K562 (cell line): ENCODE results near the gene SERPIND1. TPM values are rescaled to one million over a fixed set of nuclear protein-coding genes. Genes with fewer than 3 reads are reported as not detected.

ENCODE experiments used
- CXXC5 ChIP-seq: fragments of 250-450 bp; sonication (Bioruptor Pico); IDR thresholded peaks from 2 replicates; pipeline ENCODE4 v1.8.0; 2022; ENCODE audit warnings: inconsistent platforms, mild to moderate bottlenecking, moderate library complexity
- HDGF ChIP-seq: fragments of 450-650 bp; IDR thresholded peaks from 2 replicates; pipeline ENCODE4 v1.6.1; 2016
- IRF2 ChIP-seq: sonication (generic); formaldehyde crosslinking; IDR thresholded peaks from 2 replicates; pipeline ENCODE4 v1.8.1; 2022; ENCODE audit warnings: mild to moderate bottlenecking, missing genetic modification reagents
- KDM1A ChIP-seq, 2 experiments: fragments of 450-650 bp; IDR thresholded peaks; 2 replicates each; pipeline ENCODE4 v1.6.1; 2016; ENCODE audit warnings: mild to moderate bottlenecking in 2 of 2
- MAX ChIP-seq: sonication (generic); formaldehyde crosslinking; IDR thresholded peaks from 2 replicates; pipeline ENCODE4 v1.9.0; 2022; ENCODE audit warnings: mild to moderate bottlenecking, missing genetic modification reagents
- MGA ChIP-seq: fragments of 450-650 bp; IDR thresholded peaks from 2 replicates; pipeline ENCODE4 v1.6.1; 2016; ENCODE audit warnings: mild to moderate bottlenecking, moderate library complexity
- MTF1 ChIP-seq: fragments of 250-450 bp; sonication (Bioruptor Pico); IDR thresholded peaks from 2 replicates; pipeline ENCODE4 v1.9.0; 2021; ENCODE audit warnings: moderate library complexity, mild to moderate bottlenecking, inconsistent platforms, borderline replicate concordance
- TFAM ChIP-seq: fragments of 250-450 bp; sonication (Bioruptor Pico); conservative IDR thresholded peaks from 2 replicates; pipeline ENCODE4 v1.5.0; 2021; ENCODE audit warnings: mild to moderate bottlenecking, moderate library complexity
- ZBTB34 ChIP-seq: fragments of 250-450 bp; sonication (Bioruptor Pico); IDR thresholded peaks from 2 replicates; pipeline ENCODE4 v1.8.0; 2021; ENCODE audit warnings: mild to moderate bottlenecking, moderate library complexity
- ZNF280B ChIP-seq: fragments of 250-450 bp; sonication (Bioruptor Pico); IDR thresholded peaks from 2 replicates; pipeline ENCODE4 v1.5.1; 2021; ENCODE audit warnings: mild to moderate bottlenecking
- ZNF766 ChIP-seq: fragments of 200-800 bp; sonication (Bioruptor generic); conservative IDR thresholded peaks from 2 replicates; pipeline ENCODE4 v1.6.1; 2016; ENCODE audit warnings: missing genetic modification characterization, missing compliant biosample characterization
- ZNF77 ChIP-seq: fragments of 250-450 bp; sonication (Bioruptor Pico); IDR thresholded peaks from 2 replicates; pipeline ENCODE4 v1.5.0; 2020
- ZNF785 ChIP-seq: fragments of 250-450 bp; sonication (Bioruptor Pico); IDR thresholded peaks from 2 replicates; pipeline ENCODE4 v1.4.0; 2020; ENCODE audit warnings: mild to moderate bottlenecking
- polyA plus RNA-seq, 8 experiments: library from polyadenylated mRNA; depleted of rRNA in 4 of 8; stranded (reverse) in 5 of 8; unstranded in 3 of 8; fragments of >200 nt; fragmentation: Nextera tagmentation in 2 of 8; fragmentation: Illumina TruSeq in 1 of 8; extraction: Ambion mirVana in 2 of 8; extraction: Trizol in 1 of 8; gene quantifications; 2 replicates each; pipeline versions ENCODE4 v1.2.1 to v1.2.3, GENCODE V29; 2011 to 2014; ENCODE audit warnings: inconsistent platforms in 1 of 8, missing spikeins in 1 of 8
- total RNA-seq, 7 experiments: library from RNA; depleted of rRNA in 6 of 7; stranded (reverse); fragments of >200 nt in 6 of 7; fragmentation: Illumina TruSeq in 2 of 7; extraction: Trizol in 2 of 7; gene quantifications; 2 replicates each; pipeline versions ENCODE4 v1.2.1 to v1.2.3, GENCODE V29; 2011 to 2021; ENCODE audit warnings: low replicate concordance in 1 of 7

SERPIND1 gene
- total and polyA plus RNA-seq, 9 of the 15 experiments (the other 6 are each of a cell fraction or from before 2014, with no cell fraction given): 0.04 to 0.11 (median 0.09) TPM; not detected in 6

- TF ChIP-seq MGA: no peak
- no peak for TF ChIP-seq ZNF280B (CRISPR knock-in tag)
- peak; percentile 84 for TF ChIP-seq IRF2 (CRISPR knock-in tag)
- TF ChIP-seq ZNF766 (CRISPR knock-in tag): no peak
- TF ChIP-seq HDGF: no peak
- TF ChIP-seq KDM1A (IDR thresholded peaks at IDR 0.05): no peak
- TF ChIP-seq MTF1 (CRISPR knock-in tag): 0 out of 2 replicates have a peak, but pooled peaks have one; percentile 64
- TF ChIP-seq ZBTB34 (CRISPR knock-in tag): no peak
- TF ChIP-seq CXXC5 (CRISPR knock-in tag): 0 out of 2 replicates have a peak, but pooled peaks have one; percentile 39
- TF ChIP-seq TFAM: no peak
- TF ChIP-seq ZNF77 (CRISPR knock-in tag): no peak
- TF ChIP-seq MAX: peak; percentile 53; the same call in 1 of the 2 replicates
- peak; percentile 4; the same call in 1 of the 2 replicates for TF ChIP-seq ZNF785 (CRISPR knock-in tag)
Measured at GRCh38 chr22:20741008-20741633, 32.8 kb upstream of the SERPIND1 start (continued).
